ENCODE measurements around the gene GABRA4.

GABRA4 gene

GRCh38 chr4:46955601-46956000, 37.8 kb downstream of the GABRA4 start:
- TF ChIP-seq, protein P1, sequence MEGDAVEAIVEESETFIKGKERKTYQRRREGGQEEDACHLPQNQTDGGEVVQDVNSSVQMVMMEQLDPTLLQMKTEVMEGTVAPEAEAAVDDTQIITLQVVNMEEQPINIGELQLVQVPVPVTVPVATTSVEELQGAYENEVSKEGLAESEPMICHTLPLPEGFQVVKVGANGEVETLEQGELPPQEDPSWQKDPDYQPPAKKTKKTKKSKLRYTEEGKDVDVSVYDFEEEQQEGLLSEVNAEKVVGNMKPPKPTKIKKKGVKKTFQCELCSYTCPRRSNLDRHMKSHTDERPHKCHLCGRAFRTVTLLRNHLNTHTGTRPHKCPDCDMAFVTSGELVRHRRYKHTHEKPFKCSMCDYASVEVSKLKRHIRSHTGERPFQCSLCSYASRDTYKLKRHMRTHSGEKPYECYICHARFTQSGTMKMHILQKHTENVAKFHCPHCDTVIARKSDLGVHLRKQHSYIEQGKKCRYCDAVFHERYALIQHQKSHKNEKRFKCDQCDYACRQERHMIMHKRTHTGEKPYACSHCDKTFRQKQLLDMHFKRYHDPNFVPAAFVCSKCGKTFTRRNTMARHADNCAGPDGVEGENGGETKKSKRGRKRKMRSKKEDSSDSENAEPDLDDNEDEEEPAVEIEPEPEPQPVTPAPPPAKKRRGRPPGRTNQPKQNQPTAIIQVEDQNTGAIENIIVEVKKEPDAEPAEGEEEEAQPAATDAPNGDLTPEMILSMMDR (IDR thresholded peaks at IDR 0.05; ENCODE audit: control extremely low read depth, extremely low read depth, low read depth, missing control alignments): no peak
- ChIA-PET CTCF (interaction anchor here (2.2 kb wide), 1 partner anchor 24 kb away, joined by 5 read pairs; no protein-coding TSS in a partner anchor), POLR2A (no interaction called here)
- DNase-seq (ENCODE audit: extremely low spot score): no peak

GRCh38 chr4:46954643-46955042, 38.7 kb downstream of the GABRA4 start:
- ChIA-PET POLR2A (no interaction called here), CTCF (no interaction called here)
- no peak for DNase-seq (ENCODE audit: extremely low spot score)
- TF ChIP-seq, protein P1 (IDR thresholded peaks at IDR 0.05; ENCODE audit: control extremely low read depth, extremely low read depth, low read depth, missing control alignments): no peak

- ChIA-PET CTCF (no interaction called here), POLR2A (no interaction called here)
- TF ChIP-seq, protein P1 (IDR thresholded peaks at IDR 0.05; ENCODE audit: control extremely low read depth, extremely low read depth, low read depth, missing control alignments): no peak
- DNase-seq (ENCODE audit: extremely low spot score): no peak
These were observed 39.8 kb downstream of the GABRA4 start for GRCh38 chr4:46953564-46953963.

DNA sequence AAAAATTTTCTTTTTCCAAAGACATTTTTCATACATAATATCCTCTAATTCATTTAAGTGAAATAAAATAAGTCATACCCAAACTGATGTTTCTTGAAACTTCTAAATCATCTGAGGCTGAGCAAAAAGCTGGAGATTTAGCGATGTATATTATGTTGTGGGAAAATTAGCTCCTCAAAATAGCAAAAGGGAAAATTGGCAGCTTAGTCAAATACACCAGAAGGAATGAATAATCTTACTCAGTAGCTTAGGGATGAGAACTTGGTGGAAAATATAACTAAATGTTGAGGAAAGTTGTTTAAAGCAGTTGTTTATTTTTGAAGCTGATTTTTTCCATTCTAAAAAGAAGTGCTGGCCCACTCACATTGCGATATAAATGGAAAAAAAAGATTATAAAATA, 40.9 kb downstream of the GABRA4 start:
- CTCF ChIA-PET: interaction anchor here (1.1 to 2.1 kb wide), 6 partner anchors 9 to 105 kb away, joined by 3 to 7 read pairs (median 4); no protein-coding TSS in a partner anchor
- TF ChIP-seq, protein P1 (IDR thresholded peaks at IDR 0.05; ENCODE audit: control extremely low read depth, extremely low read depth, low read depth, missing control alignments): no peak
- DNase-seq (ENCODE audit: extremely low spot score): no peak
- POLR2A ChIA-PET: no interaction called here

GRCh38 chr4:46950826-46951225, 42.6 kb downstream of the GABRA4 start:
- ChIA-PET CTCF (interaction anchor here (0.7 to 2.2 kb wide), 8 partner anchors 8 to 29 kb away, joined by 3 to 8 read pairs (median 4); no protein-coding TSS in a partner anchor), POLR2A (no interaction called here)
- TF ChIP-seq, protein P1 (IDR thresholded peaks at IDR 0.05; ENCODE audit: control extremely low read depth, extremely low read depth, low read depth, missing control alignments): no peak
- no peak for DNase-seq (ENCODE audit: extremely low spot score)

GRCh38 chr4:46949822-46950221, 43.6 kb downstream of the GABRA4 start:
- POLR2A ChIA-PET: no interaction called here
- CTCF ChIA-PET: interaction anchor here (0.9 to 2.2 kb wide), 7 partner anchors 9 to 130 kb away, joined by 3 to 8 read pairs (median 4); no protein-coding TSS in a partner anchor
- TF ChIP-seq, protein P1 (IDR thresholded peaks at IDR 0.05; ENCODE audit: control extremely low read depth, extremely low read depth, low read depth, missing control alignments): no peak
- no peak for DNase-seq (ENCODE audit: extremely low spot score)

- ChIA-PET POLR2A (no interaction called here), CTCF (no interaction called here)
- DNase-seq (ENCODE audit: extremely low spot score): no peak
- TF ChIP-seq, protein P1 (IDR thresholded peaks at IDR 0.05; ENCODE audit: control extremely low read depth, extremely low read depth, low read depth, missing control alignments): no peak
These were observed 45.8 kb downstream of the GABRA4 start for GRCh38 chr4:46947541-46947940.

Measured in GM10248 (cell line).